HepG2 (cell line): ENCODE data around the gene PHF10. TPM values are rescaled to one million over a fixed set of nuclear protein-coding genes. Genes with fewer than 3 reads are reported as not detected.

ENCODE experiments used
- ELF4 ChIP-seq: sonication (generic); formaldehyde crosslinking; IDR thresholded peaks from 2 replicates; pipeline ENCODE4 v1.5.0; 2020; ENCODE audit warnings: missing genetic modification reagents, mild to moderate bottlenecking, moderate library complexity, borderline replicate concordance
- IKZF5 ChIP-seq: IDR thresholded peaks from 2 replicates; pipeline ENCODE4 v1.6.1; 2018; ENCODE audit warnings: missing genetic modification reagents, mild to moderate bottlenecking, missing compliant biosample characterization
- KAT8 ChIP-seq: IDR thresholded peaks from 2 replicates; pipeline ENCODE4 v1.6.1; 2016; ENCODE audit warnings: missing genetic modification reagents, missing compliant biosample characterization
- KLF6 ChIP-seq: IDR thresholded peaks from 2 replicates; pipeline ENCODE4 v1.8.0; 2016; ENCODE audit warnings: missing biosample characterization, missing genetic modification reagents
- NR1H2 ChIP-seq: sonication (generic); formaldehyde crosslinking; IDR thresholded peaks from 2 replicates; pipeline ENCODE4 v1.8.1; 2022; ENCODE audit warnings: low read depth, missing genetic modification reagents, borderline replicate concordance
- RBM39 ChIP-seq: fragments of 200-400 bp; formaldehyde crosslinking; IDR thresholded peaks from one replicate; pipeline ENCODE4 v1.6.1; 2018; ENCODE audit warnings: antibody characterized with exemption, mild to moderate bottlenecking, low read depth, low read length; ENCODE audit not compliant: poor library complexity, severe bottlenecking
- YEATS4 ChIP-seq: sonication (generic); formaldehyde crosslinking; IDR thresholded peaks from 2 replicates; pipeline ENCODE4 v1.4.0; 2020; ENCODE audit warnings: missing genetic modification reagents, borderline replicate concordance
- ZNF572 ChIP-seq: sonication (generic); formaldehyde crosslinking; IDR thresholded peaks from 2 replicates; pipeline ENCODE4 v1.5.1; 2020; ENCODE audit warnings: mild to moderate bottlenecking, missing genetic modification reagents
- ZNF577 ChIP-seq: sonication (generic); formaldehyde crosslinking; IDR thresholded peaks from 2 replicates; pipeline ENCODE4 v1.4.0; 2020; ENCODE audit warnings: mild to moderate bottlenecking, low read depth, missing genetic modification reagents, borderline replicate concordance
- ZNF616 ChIP-seq: sonication (generic); formaldehyde crosslinking; IDR thresholded peaks from 2 replicates; pipeline ENCODE4 v1.5.0; 2020; ENCODE audit warnings: low read depth, mild to moderate bottlenecking, missing genetic modification reagents
- ZNF883 ChIP-seq: sonication (generic); formaldehyde crosslinking; IDR thresholded peaks from 2 replicates; pipeline ENCODE4 v1.5.1; 2020; ENCODE audit warnings: mild to moderate bottlenecking, missing genetic modification reagents; ENCODE audit errors: not compliant biosample characterization
- polyA plus RNA-seq, 8 experiments: library from polyadenylated mRNA; depleted of rRNA in 3 of 8; stranded (reverse) in 7 of 8; unstranded in 1 of 8; fragments of >200 nt; fragmentation: Illumina TruSeq in 4 of 8; extraction: Trizol in 4 of 8; gene quantifications; 2 replicates each; pipeline versions ENCODE4 v1.2.1 to v1.2.3, GENCODE V29; 2011 to 2016; ENCODE audit warnings: low read depth in 4 of 8, missing spikeins in 1 of 8, mixed read lengths in 1 of 8; ENCODE audit not compliant: insufficient read depth in 1 of 8
- total RNA-seq, 5 experiments: library from RNA; depleted of rRNA; stranded (reverse); fragments of >200 nt; fragmentation: Illumina TruSeq; extraction: Trizol; gene quantifications; 2 replicates each; pipeline ENCODE4 v1.2.3, GENCODE V29; 2016; ENCODE audit warnings: low read depth in 1 of 5
- TF ChIP-seq, protein P1 (sequence below): sonication (generic); formaldehyde crosslinking; IDR thresholded peaks from 2 replicates; pipeline ENCODE4 v1.5.0; 2020; ENCODE audit warnings: missing genetic modification reagents, mild to moderate bottlenecking, borderline replicate concordance
- TF ChIP-seq, protein P2 (sequence below): sonication (generic); formaldehyde crosslinking; IDR thresholded peaks from 2 replicates; pipeline ENCODE4 v1.4.0; 2020; ENCODE audit warnings: missing genetic modification reagents, borderline replicate concordance
- TF ChIP-seq, protein P3 (sequence below): sonication (generic); formaldehyde crosslinking; IDR thresholded peaks from 2 replicates; pipeline ENCODE4 v1.8.1; 2022; ENCODE audit warnings: mild to moderate bottlenecking, missing genetic modification reagents
- TF ChIP-seq, protein P4 (sequence below): sonication (generic); formaldehyde crosslinking; IDR thresholded peaks from 2 replicates; pipeline ENCODE4 v1.4.0; 2020; ENCODE audit warnings: missing genetic modification reagents; ENCODE audit errors: not compliant biosample characterization
- TF ChIP-seq, protein P5 (sequence below): sonication (generic); formaldehyde crosslinking; conservative IDR thresholded peaks from 2 replicates; pipeline ENCODE4 v1.8.0; 2022; ENCODE audit warnings: missing genetic modification reagents

The PHF10 gene
- total and polyA plus RNA-seq, 2 of the 13 experiments (the other 11 are each of a cell fraction or from before 2014, with no cell fraction given) = 42.1 to 84.1 TPM

GRCh38 chr6:169723200-169723909, 945 bp downstream of the PHF10 start (continued):
- TF ChIP-seq, protein P1, sequence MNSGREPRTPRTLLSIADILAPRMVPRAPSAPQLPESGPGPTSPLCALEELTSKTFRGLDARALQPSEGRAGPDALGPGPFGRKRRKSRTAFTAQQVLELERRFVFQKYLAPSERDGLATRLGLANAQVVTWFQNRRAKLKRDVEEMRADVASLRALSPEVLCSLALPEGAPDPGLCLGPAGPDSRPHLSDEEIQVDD = peak; percentile 62; the same call in 1 of the 2 replicates
- TF ChIP-seq KLF6 (CRISPR knock-in tag) = no peak
- TF ChIP-seq, protein P2, sequence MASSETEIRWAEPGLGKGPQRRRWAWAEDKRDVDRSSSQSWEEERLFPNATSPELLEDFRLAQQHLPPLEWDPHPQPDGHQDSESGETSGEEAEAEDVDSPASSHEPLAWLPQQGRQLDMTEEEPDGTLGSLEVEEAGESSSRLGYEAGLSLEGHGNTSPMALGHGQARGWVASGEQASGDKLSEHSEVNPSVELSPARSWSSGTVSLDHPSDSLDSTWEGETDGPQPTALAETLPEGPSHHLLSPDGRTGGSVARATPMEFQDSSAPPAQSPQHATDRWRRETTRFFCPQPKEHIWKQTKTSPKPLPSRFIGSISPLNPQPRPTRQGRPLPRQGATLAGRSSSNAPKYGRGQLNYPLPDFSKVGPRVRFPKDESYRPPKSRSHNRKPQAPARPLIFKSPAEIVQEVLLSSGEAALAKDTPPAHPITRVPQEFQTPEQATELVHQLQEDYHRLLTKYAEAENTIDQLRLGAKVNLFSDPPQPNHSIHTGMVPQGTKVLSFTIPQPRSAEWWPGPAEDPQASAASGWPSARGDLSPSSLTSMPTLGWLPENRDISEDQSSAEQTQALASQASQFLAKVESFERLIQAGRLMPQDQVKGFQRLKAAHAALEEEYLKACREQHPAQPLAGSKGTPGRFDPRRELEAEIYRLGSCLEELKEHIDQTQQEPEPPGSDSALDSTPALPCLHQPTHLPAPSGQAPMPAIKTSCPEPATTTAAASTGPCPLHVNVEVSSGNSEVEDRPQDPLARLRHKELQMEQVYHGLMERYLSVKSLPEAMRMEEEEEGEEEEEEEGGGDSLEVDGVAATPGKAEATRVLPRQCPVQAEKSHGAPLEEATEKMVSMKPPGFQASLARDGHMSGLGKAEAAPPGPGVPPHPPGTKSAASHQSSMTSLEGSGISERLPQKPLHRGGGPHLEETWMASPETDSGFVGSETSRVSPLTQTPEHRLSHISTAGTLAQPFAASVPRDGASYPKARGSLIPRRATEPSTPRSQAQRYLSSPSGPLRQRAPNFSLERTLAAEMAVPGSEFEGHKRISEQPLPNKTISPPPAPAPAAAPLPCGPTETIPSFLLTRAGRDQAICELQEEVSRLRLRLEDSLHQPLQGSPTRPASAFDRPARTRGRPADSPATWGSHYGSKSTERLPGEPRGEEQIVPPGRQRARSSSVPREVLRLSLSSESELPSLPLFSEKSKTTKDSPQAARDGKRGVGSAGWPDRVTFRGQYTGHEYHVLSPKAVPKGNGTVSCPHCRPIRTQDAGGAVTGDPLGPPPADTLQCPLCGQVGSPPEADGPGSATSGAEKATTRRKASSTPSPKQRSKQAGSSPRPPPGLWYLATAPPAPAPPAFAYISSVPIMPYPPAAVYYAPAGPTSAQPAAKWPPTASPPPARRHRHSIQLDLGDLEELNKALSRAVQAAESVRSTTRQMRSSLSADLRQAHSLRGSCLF (CRISPR knock-in tag) = 0 out of 2 replicates have a peak, but pooled peaks have one; percentile 11
- 0 out of 2 replicates have a peak, but pooled peaks have one; percentile 14 for TF ChIP-seq KAT8 (CRISPR knock-in tag)
- TF ChIP-seq RBM39 = no peak
- no peak for TF ChIP-seq ELF4 (CRISPR knock-in tag)
- no peak for TF ChIP-seq IKZF5 (CRISPR knock-in tag)
- TF ChIP-seq NR1H2 (CRISPR knock-in tag) = no peak
- TF ChIP-seq ZNF883 (CRISPR knock-in tag) = peak; percentile 38
- 0 out of 2 replicates have a peak, but pooled peaks have one; percentile 62 for TF ChIP-seq ZNF616 (CRISPR knock-in tag)
- no peak for TF ChIP-seq ZNF572 (CRISPR knock-in tag)
- TF ChIP-seq, protein P3, sequence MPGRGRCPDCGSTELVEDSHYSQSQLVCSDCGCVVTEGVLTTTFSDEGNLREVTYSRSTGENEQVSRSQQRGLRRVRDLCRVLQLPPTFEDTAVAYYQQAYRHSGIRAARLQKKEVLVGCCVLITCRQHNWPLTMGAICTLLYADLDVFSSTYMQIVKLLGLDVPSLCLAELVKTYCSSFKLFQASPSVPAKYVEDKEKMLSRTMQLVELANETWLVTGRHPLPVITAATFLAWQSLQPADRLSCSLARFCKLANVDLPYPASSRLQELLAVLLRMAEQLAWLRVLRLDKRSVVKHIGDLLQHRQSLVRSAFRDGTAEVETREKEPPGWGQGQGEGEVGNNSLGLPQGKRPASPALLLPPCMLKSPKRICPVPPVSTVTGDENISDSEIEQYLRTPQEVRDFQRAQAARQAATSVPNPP (CRISPR knock-in tag) = no peak
- TF ChIP-seq, protein P4, sequence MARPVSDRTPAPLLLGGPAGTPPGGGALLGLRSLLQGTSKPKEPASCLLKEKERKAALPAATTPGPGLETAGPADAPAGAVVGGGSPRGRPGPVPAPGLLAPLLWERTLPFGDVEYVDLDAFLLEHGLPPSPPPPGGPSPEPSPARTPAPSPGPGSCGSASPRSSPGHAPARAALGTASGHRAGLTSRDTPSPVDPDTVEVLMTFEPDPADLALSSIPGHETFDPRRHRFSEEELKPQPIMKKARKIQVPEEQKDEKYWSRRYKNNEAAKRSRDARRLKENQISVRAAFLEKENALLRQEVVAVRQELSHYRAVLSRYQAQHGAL = peak; percentile 13
- TF ChIP-seq, protein P5, sequence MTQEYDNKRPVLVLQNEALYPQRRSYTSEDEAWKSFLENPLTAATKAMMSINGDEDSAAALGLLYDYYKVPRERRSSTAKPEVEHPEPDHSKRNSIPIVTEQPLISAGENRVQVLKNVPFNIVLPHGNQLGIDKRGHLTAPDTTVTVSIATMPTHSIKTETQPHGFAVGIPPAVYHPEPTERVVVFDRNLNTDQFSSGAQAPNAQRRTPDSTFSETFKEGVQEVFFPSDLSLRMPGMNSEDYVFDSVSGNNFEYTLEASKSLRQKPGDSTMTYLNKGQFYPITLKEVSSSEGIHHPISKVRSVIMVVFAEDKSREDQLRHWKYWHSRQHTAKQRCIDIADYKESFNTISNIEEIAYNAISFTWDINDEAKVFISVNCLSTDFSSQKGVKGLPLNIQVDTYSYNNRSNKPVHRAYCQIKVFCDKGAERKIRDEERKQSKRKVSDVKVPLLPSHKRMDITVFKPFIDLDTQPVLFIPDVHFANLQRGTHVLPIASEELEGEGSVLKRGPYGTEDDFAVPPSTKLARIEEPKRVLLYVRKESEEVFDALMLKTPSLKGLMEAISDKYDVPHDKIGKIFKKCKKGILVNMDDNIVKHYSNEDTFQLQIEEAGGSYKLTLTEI (CRISPR knock-in tag) = no peak
- TF ChIP-seq ZNF577 (CRISPR knock-in tag) = no peak
- TF ChIP-seq YEATS4 (CRISPR knock-in tag) = 0 out of 2 replicates have a peak, but pooled peaks have one; percentile 36
